Keratinocyte (primary cell): ENCODE measurements around the gene PRKCH. TPM values are rescaled to one million over a fixed set of nuclear protein-coding genes. Genes with fewer than 3 reads are reported as not detected.

Source experiments
- DNase-seq: peaks from one replicate; pipeline ENCODE4 v3.0.0-alpha.2; 2011; ENCODE audit warnings: low read depth, missing footprints, low spot score
- FAIRE-seq: peaks from 2 replicates; lab custom pipeline; 2011; peaks lifted over from hg19 to GRCh38; lab: Jason Lieb, UNC
- H2AFZ ChIP-seq: 2 replicates; pipeline ENCODE4 v1.6.0; 2012; ENCODE audit warnings: low read length, control low read depth, inconsistent platforms; ENCODE audit not compliant: control insufficient read depth
- H3K27ac ChIP-seq: 2 replicates; pipeline ENCODE4 v1.5.1; 2011; ENCODE audit warnings: low read length; ENCODE audit not compliant: control insufficient read depth, insufficient read depth
- H3K27me3 ChIP-seq: 3 replicates; pipeline ENCODE4 v1.6.0; 2011; ENCODE audit warnings: low read length; ENCODE audit not compliant: control insufficient read depth, insufficient read depth; ENCODE audit errors: extremely low read depth
- H3K36me3 ChIP-seq, 2 experiments: 2 replicates in 1 of 2; 3 replicates in 1 of 2; pipeline ENCODE4 v1.5.1; 2011; ENCODE audit warnings: low read length in 2 of 2, mild to moderate bottlenecking in 1 of 2; ENCODE audit not compliant: control insufficient read depth in 2 of 2, insufficient read depth in 2 of 2; ENCODE audit errors: extremely low read depth in 1 of 2
- H3K4me1 ChIP-seq: 3 replicates; pipeline ENCODE4 v1.5.1; 2011; ENCODE audit warnings: low read length; ENCODE audit not compliant: control insufficient read depth, insufficient read depth; ENCODE audit errors: extremely low read depth
- H3K4me2 ChIP-seq: 3 replicates; pipeline ENCODE4 v1.6.0; 2011; ENCODE audit warnings: low read depth, low read length; ENCODE audit not compliant: control insufficient read depth, insufficient read depth; ENCODE audit errors: extremely low read depth
- H3K4me3 ChIP-seq, 3 experiments: fragments of 200-600 bp in 1 of 3; sonication (generic) in 1 of 3; 2 replicates in 2 of 3; 3 replicates in 1 of 3; pipeline ENCODE4 v1.5.1; 2011 to 2016; ENCODE audit warnings: low read length in 3 of 3, mild to moderate bottlenecking in 3 of 3, control low read depth in 2 of 3, inconsistent platforms in 1 of 3, low read depth in 1 of 3, mixed read lengths in 1 of 3, mixed run types in 1 of 3, moderate library complexity in 1 of 3; ENCODE audit not compliant: control insufficient read depth in 2 of 3, insufficient read depth in 2 of 3; ENCODE audit errors: extremely low read depth in 1 of 3
- H3K79me2 ChIP-seq: 2 replicates; pipeline ENCODE4 v1.6.0; 2012; ENCODE audit warnings: low read length; ENCODE audit not compliant: control insufficient read depth, insufficient read depth
- H3K9ac ChIP-seq: 3 replicates; pipeline ENCODE4 v1.6.0; 2011; ENCODE audit warnings: low read length; ENCODE audit not compliant: control insufficient read depth, insufficient read depth; ENCODE audit errors: extremely low read depth
- H3K9me1 ChIP-seq: 3 replicates; pipeline ENCODE4 v1.6.0; 2011; ENCODE audit warnings: low read length; ENCODE audit not compliant: control insufficient read depth, insufficient read depth; ENCODE audit errors: extremely low read depth
- H3K9me3 ChIP-seq: 2 replicates; pipeline ENCODE4 v1.5.1; 2012; ENCODE audit warnings: low read depth, low read length; ENCODE audit not compliant: control insufficient read depth
- H4K20me1 ChIP-seq: 3 replicates; pipeline ENCODE4 v1.6.0; 2011; ENCODE audit warnings: low read length; ENCODE audit not compliant: control insufficient read depth, insufficient read depth; ENCODE audit errors: extremely low read depth
- CTCF ChIP-seq, 3 experiments: IDR thresholded peaks in 1 of 3; conservative IDR thresholded peaks in 1 of 3; optimal IDR thresholded peaks in 1 of 3; 2 replicates in 2 of 3; 3 replicates in 1 of 3; pipeline versions ENCODE3 to v1.5.1; 2011; ENCODE audit warnings: low read length in 3 of 3, mild to moderate bottlenecking in 3 of 3, moderate library complexity in 2 of 3, control low read depth in 1 of 3, inconsistent platforms in 1 of 3; ENCODE audit not compliant: insufficient read depth in 2 of 3; ENCODE audit errors: extremely low read depth in 1 of 3
- EZH2 ChIP-seq: IDR thresholded peaks from one replicate; pipeline ENCODE4 v1.6.1; 2012; ENCODE audit warnings: inconsistent platforms, mild to moderate bottlenecking, low read length, moderate library complexity
- dilution Hi-C: fragments of 300-500 bp; cut with MboI; formaldehyde crosslinking; loops from one replicate; pipeline ENCODE4 v1.7.0; 2020; ENCODE audit warnings: low sequenced_read_pairs; ENCODE audit not compliant: extremely low pct_ligation_motif_present
- polyA plus RNA-seq, 5 experiments: library from polyadenylated mRNA; depleted of rRNA in 3 of 5; stranded (reverse) in 3 of 5; stranded (forward) in 1 of 5; unstranded in 1 of 5; fragments of >200 nt; gene quantifications; 1 replicate in 1 of 5; 2 replicates in 3 of 5; 3 replicates in 1 of 5; pipeline versions ENCODE4 v1.2.1 to v1.2.3, GENCODE V29; 2011 to 2012; ENCODE audit warnings: missing spikeins in 2 of 5, low read depth in 1 of 5, low replicate concordance in 1 of 5

PRKCH gene
- polyA plus RNA-seq, 1 donor (not counting 4 experiments of a cell fraction or from before 2014, with no cell fraction given): 13.7 TPM

- DNase-seq: peak; percentile 69
- peak within 1 kb of the TSS; percentile 83 for H3K27ac ChIP-seq
- H3K9me3 ChIP-seq: no peaks in the 10 kb centered on the region
- H4K20me1 ChIP-seq: peaks cover 5% of the 10 kb centered on the region
- peaks cover 20% of the 10 kb centered on the region for H3K79me2 ChIP-seq
- peak within 1 kb of the TSS; percentile 62 to 82 (median 80) for H3K4me3 ChIP-seq
- H2AFZ ChIP-seq: peak within 1 kb of the TSS; percentile 65
- peak within 1 kb of the TSS; percentile 81 for H3K9ac ChIP-seq
- no peak for TF ChIP-seq EZH2
- TF ChIP-seq CTCF (optimal IDR thresholded peaks at IDR 0.05 in 1 of 3, IDR thresholded peaks at IDR 0.05 in 1 of 3, conservative IDR thresholded peaks at IDR 0.05 in 1 of 3; ENCODE audit: extremely low read depth in 1 of 3, insufficient read depth in 2 of 3, low read length in 3 of 3): no peak
- FAIRE-seq: peak; percentile 93
- H3K27me3 ChIP-seq: no peaks in the 10 kb centered on the region
- peak within 1 kb of the TSS; percentile 99 for H3K4me2 ChIP-seq
- H3K4me1 ChIP-seq: peaks cover 25% of the 10 kb centered on the region
- dilution Hi-C loops: no loop called here
- no peaks in the 10 kb centered on the region for H3K9me1 ChIP-seq
- H3K36me3 ChIP-seq: no peaks in the 10 kb centered on the region
Observed at GRCh38 chr14:61281186-61281947, 40.0 kb upstream of the PRKCH start, which contains the start of gene TMEM30B. Gene TMEM30B, minus strand, starts transcription at chr14:61281338. Its CDS starts 191 bp downstream, at chr14:61281147.

- dilution Hi-C loops: no loop called here
- DNase-seq: no peak
- no peaks in the 10 kb centered on the region for H3K9me1 ChIP-seq
- TF ChIP-seq EZH2 (no peak), CTCF (optimal IDR thresholded peaks at IDR 0.05 in 1 of 3, IDR thresholded peaks at IDR 0.05 in 1 of 3, conservative IDR thresholded peaks at IDR 0.05 in 1 of 3; ENCODE audit: extremely low read depth in 1 of 3, insufficient read depth in 2 of 3, low read length in 3 of 3) (no peak)
- H2AFZ ChIP-seq: no peak overlapping the region
- peak overlapping the region; percentile 62 to 82 (median 80) for H3K4me3 ChIP-seq
- peak overlapping the region; percentile 99 for H3K4me2 ChIP-seq
- no peaks in the 10 kb centered on the region for H3K36me3 ChIP-seq
- peaks cover 5% of the 10 kb centered on the region for H4K20me1 ChIP-seq
- no peaks in the 10 kb centered on the region for H3K27me3 ChIP-seq
- H3K9me3 ChIP-seq: no peaks in the 10 kb centered on the region
- H3K27ac ChIP-seq: peak overlapping the region; percentile 83
- peaks cover 25% of the 10 kb centered on the region for H3K4me1 ChIP-seq
- no peak for FAIRE-seq
- peaks cover 20% of the 10 kb centered on the region for H3K79me2 ChIP-seq
- H3K9ac ChIP-seq: peak overlapping the region; percentile 81
Observed at GRCh38 chr14:61281948-61282275, 39.5 kb upstream of the PRKCH start.
